ENCODE measurements around the gene MMP11. TPM values are rescaled to one million over a fixed set of nuclear protein-coding genes. Genes with fewer than 3 reads are reported as not detected.

MMP11 gene
- total RNA-seq, 1 experiment from 2014 or later = 0.44 TPM

GRCh38 chr22:23786261-23786710 lies 13.6 kb downstream of the MMP11 start:
- POLR2A ChIA-PET = interaction anchor here (1.0 kb wide), 1 partner anchor 11 kb away, joined by 4 read pairs; no protein-coding TSS in a partner anchor
- peaks cover 15% of the 10 kb centered on the region for H3K4me1 Mint-ChIP-seq (ENCODE audit: insufficient read depth, unreplicated experiment)

DNA sequence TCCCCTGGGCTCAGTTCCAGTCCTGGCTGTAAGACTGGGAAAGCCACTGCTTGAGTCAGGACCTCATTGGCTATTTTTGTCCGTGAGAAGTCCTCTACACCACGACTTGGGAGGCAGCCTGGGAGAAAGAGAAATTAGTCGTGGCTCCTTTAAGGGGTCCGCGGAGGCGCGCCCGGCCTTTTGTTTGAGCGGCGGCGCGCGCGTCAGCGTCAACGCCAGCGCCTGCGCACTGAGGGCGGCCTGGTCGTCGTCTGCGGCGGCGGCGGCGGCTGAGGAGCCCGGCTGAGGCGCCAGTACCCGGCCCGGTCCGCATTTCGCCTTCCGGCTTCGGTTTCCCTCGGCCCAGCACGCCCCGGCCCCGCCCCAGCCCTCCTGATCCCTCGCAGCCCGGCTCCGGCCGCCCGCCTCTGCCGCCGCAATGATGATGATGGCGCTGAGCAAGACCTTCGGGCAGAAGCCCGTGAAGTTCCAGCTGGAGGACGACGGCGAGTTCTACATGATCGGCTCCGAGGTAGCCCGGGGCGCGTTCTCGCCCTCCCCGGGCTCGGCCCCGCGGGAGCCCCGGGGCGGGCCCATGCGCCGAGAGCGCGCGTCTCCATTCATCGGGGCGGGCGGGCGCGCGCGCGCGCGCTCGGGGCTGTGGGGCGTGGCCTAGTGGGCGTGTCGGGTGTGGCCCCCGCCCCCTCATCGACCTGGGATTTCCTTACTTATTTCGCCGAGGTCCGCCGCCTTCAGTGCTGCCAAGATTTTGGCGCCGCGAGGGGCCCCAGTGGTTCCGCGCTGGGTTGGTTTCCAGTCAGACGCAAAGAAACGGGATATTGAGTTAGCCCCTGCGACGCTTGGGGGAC lies 14.3 kb downstream of the MMP11 start, which contains the start of gene SMARCB1:
Gene SMARCB1, plus strand, starts transcription at position 215 of the 848 bp plus-strand sequence. Its CDS starts 204 bp downstream, at position 419.
- intact Hi-C loops (cut with micrococcal nuclease) = no loop called here
- Mint-ChIP-seq H3K4me1 (ENCODE audit: insufficient read depth, unreplicated experiment) (peaks cover 9% of the 10 kb centered on the region), H3K27ac (ENCODE audit: low read depth, unreplicated experiment) (peak within 1 kb of the TSS; percentile 42), H3K9me3 (ENCODE audit: unreplicated experiment) (no peaks in the 10 kb centered on the region), H3K27me3 (ENCODE audit: insufficient read depth, unreplicated experiment) (no peaks in the 10 kb centered on the region), H3K4me3 (ENCODE audit: unreplicated experiment) (peak within 1 kb of the TSS; percentile 80), H3K36me3 (ENCODE audit: insufficient read depth, unreplicated experiment) (peaks cover 11% of the 10 kb centered on the region)
- TF ChIP-seq, protein P1, sequence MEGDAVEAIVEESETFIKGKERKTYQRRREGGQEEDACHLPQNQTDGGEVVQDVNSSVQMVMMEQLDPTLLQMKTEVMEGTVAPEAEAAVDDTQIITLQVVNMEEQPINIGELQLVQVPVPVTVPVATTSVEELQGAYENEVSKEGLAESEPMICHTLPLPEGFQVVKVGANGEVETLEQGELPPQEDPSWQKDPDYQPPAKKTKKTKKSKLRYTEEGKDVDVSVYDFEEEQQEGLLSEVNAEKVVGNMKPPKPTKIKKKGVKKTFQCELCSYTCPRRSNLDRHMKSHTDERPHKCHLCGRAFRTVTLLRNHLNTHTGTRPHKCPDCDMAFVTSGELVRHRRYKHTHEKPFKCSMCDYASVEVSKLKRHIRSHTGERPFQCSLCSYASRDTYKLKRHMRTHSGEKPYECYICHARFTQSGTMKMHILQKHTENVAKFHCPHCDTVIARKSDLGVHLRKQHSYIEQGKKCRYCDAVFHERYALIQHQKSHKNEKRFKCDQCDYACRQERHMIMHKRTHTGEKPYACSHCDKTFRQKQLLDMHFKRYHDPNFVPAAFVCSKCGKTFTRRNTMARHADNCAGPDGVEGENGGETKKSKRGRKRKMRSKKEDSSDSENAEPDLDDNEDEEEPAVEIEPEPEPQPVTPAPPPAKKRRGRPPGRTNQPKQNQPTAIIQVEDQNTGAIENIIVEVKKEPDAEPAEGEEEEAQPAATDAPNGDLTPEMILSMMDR (IDR thresholded peaks at IDR 0.05; ENCODE audit: unreplicated experiment) = no peak
- BruUV-seq (replicated peaks) = no TSS peak
- POLR2A ChIA-PET = interaction anchor here (0.7 to 1.4 kb wide), 4 partner anchors 12 to 107 kb away, joined by 3 to 6 read pairs (median 4); partner anchors contain the start of genes MIF and MMP11
- peak; percentile 88 for DNase-seq (ENCODE audit: unreplicated experiment)
- CTCF ChIA-PET = interaction anchor here (0.6 kb wide), 1 partner anchor 101 kb away, joined by 4 read pairs; no protein-coding TSS in a partner anchor

More at GRCh38 chr22:23786261-23786710, 13.6 kb downstream of the MMP11 start:
- Mint-ChIP-seq H3K27ac (ENCODE audit: low read depth, unreplicated experiment) (no peak overlapping the region), H3K4me3 (ENCODE audit: unreplicated experiment) (peak overlapping the region; percentile 80), H3K27me3 (ENCODE audit: insufficient read depth, unreplicated experiment) (no peaks in the 10 kb centered on the region), H3K9me3 (ENCODE audit: unreplicated experiment) (no peaks in the 10 kb centered on the region), H3K36me3 (ENCODE audit: insufficient read depth, unreplicated experiment) (peaks cover 5% of the 10 kb centered on the region)
- no peak for DNase-seq (ENCODE audit: unreplicated experiment)
- TSS peak; percentile 85 for BruUV-seq (replicated peaks)
- TF ChIP-seq, protein P1 (IDR thresholded peaks at IDR 0.05; ENCODE audit: unreplicated experiment) = no peak
- intact Hi-C loops (cut with micrococcal nuclease) = no loop called here
- CTCF ChIA-PET = interaction anchor here (0.6 to 1.0 kb wide), 3 partner anchors 17 to 582 kb away, joined by 3 to 6 read pairs (median 5); no protein-coding TSS in a partner anchor

- no peaks in the 10 kb centered on the region for H3K27me3 Mint-ChIP-seq (ENCODE audit: insufficient read depth, unreplicated experiment)
- BruUV-seq (replicated peaks) = no TSS peak
- H3K4me1 Mint-ChIP-seq (ENCODE audit: insufficient read depth, unreplicated experiment) = peaks cover 9% of the 10 kb centered on the region
- no peak for DNase-seq (ENCODE audit: unreplicated experiment)
- ChIA-PET POLR2A (interaction anchor here (0.7 to 1.4 kb wide), 5 partner anchors 13 to 106 kb away, joined by 3 to 6 read pairs (median 4); partner anchors contain the start of genes MIF and MMP11), CTCF (interaction anchor here (0.6 kb wide), 1 partner anchor 101 kb away, joined by 4 read pairs; no protein-coding TSS in a partner anchor)
- intact Hi-C loops (cut with micrococcal nuclease) = no loop called here
- H3K36me3 Mint-ChIP-seq (ENCODE audit: insufficient read depth, unreplicated experiment) = peaks cover 16% of the 10 kb centered on the region
- peak overlapping the region; percentile 42 for H3K27ac Mint-ChIP-seq (ENCODE audit: low read depth, unreplicated experiment)
- H3K9me3 Mint-ChIP-seq (ENCODE audit: unreplicated experiment) = no peaks in the 10 kb centered on the region
- H3K4me3 Mint-ChIP-seq (ENCODE audit: unreplicated experiment) = peak overlapping the region; percentile 80
- TF ChIP-seq, protein P1 (IDR thresholded peaks at IDR 0.05; ENCODE audit: unreplicated experiment) = no peak
Measured at GRCh38 chr22:23787600-23787896, 14.9 kb downstream of the MMP11 start.

DNA sequence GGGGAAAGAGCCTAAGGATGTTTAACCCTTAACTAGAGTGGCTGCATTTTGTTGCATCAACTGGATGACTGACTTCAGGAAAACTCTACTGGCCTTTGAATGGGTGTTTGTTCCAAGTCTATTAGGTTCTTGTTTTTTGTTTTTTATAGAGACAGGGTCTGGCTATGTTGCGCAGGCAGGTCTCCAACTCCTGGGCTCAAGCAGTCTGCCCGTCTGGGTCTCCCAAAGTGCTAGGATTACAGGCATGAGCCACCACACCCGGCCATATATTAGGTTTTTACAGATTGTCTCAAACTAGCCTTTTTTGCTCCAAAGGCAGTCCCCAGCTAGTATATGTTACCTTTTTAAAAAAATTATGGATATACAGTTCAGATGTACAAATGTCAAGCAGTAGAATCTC lies 15.3 kb downstream of the MMP11 start:
- ChIA-PET CTCF (no interaction called here), POLR2A (interaction anchor here (0.7 to 1.4 kb wide), 6 partner anchors 13 to 106 kb away, joined by 3 to 6 read pairs (median 4); partner anchors contain the start of genes MIF, MMP11 and ZNF70)
- TF ChIP-seq, protein P1 (IDR thresholded peaks at IDR 0.05; ENCODE audit: unreplicated experiment) = no peak
- TSS peak; percentile 43 for BruUV-seq (replicated peaks)
- H3K9me3 Mint-ChIP-seq (ENCODE audit: unreplicated experiment) = no peaks in the 10 kb centered on the region
- no peaks in the 10 kb centered on the region for H3K27me3 Mint-ChIP-seq (ENCODE audit: insufficient read depth, unreplicated experiment)
- peak overlapping the region; percentile 42 for H3K27ac Mint-ChIP-seq (ENCODE audit: low read depth, unreplicated experiment)
- peaks cover 9% of the 10 kb centered on the region for H3K4me1 Mint-ChIP-seq (ENCODE audit: insufficient read depth, unreplicated experiment)
- H3K36me3 Mint-ChIP-seq (ENCODE audit: insufficient read depth, unreplicated experiment) = peaks cover 20% of the 10 kb centered on the region
- no peak for DNase-seq (ENCODE audit: unreplicated experiment)
- peak overlapping the region; percentile 80 for H3K4me3 Mint-ChIP-seq (ENCODE audit: unreplicated experiment)
- intact Hi-C loops (cut with micrococcal nuclease) = no loop called here
